HG02973 (cell line): ENCODE results near the gene CHCHD4.

Experiments used
- ATAC-seq: cut with Tn5 transposase; IDR thresholded peaks from one replicate; pipeline ENCODE4 v1.9.1; 2021; ENCODE audit warnings: moderate library complexity; ENCODE audit not compliant: unreplicated experiment

Gene CHCHD4

DNA sequence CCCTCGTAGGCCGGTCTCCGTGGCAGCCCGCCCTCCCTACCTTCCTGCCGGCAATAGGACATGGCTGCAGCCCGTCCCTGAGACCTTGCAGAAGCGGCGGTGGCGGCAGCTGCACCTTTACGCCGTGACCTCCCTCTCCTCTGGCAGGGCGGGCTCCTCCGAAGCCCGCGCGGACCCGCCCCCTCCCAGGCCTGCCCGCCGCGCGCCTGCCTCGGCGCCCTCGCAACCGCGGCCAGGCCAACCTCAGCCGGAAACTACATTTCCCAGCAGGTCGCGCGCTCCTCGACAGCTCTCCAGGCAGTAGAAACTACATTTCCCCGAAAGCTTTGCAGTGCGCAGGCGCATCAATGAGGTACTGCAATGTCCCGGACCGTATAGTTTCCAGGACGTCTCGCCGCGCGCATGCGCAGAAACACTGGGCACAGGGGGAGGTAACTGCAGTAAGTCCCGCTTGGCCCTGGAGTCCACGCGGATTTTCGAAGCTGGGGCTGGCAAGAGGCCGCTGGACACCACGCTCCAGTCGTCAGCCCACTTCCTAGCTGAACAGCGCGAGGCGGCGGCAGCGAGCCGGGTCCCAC, at the start of gene CHCHD4, which contains the start of gene TMEM43:
TSS of gene CHCHD4 (minus strand) at position 256 of the 578 bp plus-strand sequence. CDS start at position 62, 194 bp downstream.
TSS of gene TMEM43 (plus strand) at position 438 of the 578 bp plus-strand sequence. CDS start 142 bp downstream, outside the sequence.
- peak; percentile 83 for ATAC-seq

- no peak for ATAC-seq
Observed at GRCh38 chr3:14172496-14172895, 47.8 kb upstream of the CHCHD4 start.

GRCh38 chr3:14170531-14171159, 46.0 kb upstream of the CHCHD4 start:
- ATAC-seq: no peak

GRCh38 chr3:14169871-14170270, 45.2 kb upstream of the CHCHD4 start:
- ATAC-seq: no peak

- ATAC-seq: no peak
Observed at GRCh38 chr3:14169435-14169834, 44.8 kb upstream of the CHCHD4 start.

DNA sequence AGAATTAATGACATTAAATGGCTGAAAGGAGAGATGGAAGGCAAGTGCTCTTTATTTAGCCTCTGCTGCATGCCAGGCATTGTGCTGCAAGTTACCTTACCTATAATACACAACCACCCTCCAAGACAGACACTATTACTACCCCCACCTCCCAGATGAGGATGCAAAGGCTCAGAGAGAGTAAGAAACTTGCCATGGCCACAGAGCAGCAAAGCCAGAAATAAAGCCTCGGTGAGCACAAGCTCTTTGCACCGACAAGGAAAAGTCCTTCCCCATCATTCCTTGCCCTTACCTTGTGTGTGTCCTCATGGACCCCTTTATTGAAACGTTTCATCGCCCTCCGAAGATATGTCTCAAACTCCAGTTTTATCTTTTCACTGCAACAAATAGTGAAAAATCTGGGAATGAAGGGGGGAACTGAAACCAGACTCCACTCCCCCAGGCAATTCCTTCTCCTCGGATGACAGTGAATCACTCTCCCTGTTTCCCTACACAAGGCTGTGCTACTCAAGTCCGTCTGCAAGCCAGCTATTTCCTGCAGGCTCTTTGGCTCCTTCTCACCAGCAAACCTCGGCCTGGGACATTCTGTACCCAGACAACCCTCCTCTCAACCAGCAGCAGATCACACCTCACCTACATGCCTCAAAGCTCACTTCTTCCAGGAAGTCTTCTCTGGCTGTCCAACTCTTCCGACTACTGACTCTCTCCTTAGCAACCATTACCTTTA, 42.4 kb upstream of the CHCHD4 start:
- no peak for ATAC-seq

DNA sequence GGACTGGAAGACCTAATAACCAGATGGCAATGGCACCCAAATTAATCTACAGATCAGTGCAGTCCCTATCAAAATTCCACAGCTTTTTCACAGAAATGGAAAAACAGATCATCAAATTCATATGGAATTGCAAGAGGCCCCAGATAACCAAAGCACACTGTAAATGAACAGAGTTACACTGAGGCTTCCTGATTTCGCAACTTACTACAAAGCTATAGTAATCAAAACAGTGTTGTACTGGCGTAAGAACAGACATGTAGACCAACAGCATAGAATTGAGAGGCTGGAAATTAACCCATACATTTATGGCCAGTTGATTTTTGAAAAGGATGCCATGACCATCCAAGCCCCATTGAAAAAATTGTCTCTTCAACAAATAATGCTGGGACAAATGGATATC, 37.5 kb upstream of the CHCHD4 start:
- no peak for ATAC-seq

- no peak for ATAC-seq
Observed at GRCh38 chr3:14161282-14161681, 36.6 kb upstream of the CHCHD4 start.

DNA sequence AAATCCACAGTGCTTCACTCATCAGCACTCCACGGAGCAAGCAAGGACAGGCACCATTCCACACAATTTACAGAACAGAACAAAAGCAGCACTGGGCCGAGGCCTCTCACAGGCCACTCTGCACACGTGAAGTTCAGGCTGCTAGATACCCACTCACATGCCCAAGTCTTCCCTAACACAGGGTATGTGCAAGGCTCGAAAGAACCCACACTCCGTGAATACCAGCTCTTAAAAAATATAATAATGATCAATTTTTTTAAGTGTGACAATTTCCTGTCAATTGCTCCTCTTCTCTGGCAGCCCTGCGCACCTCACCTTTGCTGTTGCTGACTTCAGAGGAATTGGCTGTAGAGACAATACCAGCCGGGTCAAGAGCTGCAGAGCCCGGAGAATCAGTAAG, 34.8 kb upstream of the CHCHD4 start:
- no peak for ATAC-seq

DNA sequence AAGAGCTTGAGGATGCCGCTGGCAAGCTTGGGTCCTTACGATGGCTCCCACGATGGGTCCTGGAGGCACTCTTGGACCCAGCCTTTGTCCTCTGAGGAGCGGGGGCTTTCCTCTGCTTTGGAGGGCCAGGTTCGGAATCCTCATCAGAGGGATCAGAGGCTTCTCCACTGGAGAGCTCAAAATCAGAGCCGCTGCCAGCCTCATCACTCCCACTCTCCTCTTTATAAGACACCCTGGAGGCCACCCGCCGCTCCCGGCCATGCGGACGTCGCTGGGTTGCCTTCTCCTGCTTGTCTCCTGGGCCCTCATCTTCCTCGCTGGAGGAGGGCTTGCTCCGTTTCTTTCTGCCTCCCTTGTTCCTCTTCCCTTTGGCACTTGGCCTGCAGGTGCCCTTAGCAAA, 33.7 kb upstream of the CHCHD4 start:
- ATAC-seq: no peak

DNA sequence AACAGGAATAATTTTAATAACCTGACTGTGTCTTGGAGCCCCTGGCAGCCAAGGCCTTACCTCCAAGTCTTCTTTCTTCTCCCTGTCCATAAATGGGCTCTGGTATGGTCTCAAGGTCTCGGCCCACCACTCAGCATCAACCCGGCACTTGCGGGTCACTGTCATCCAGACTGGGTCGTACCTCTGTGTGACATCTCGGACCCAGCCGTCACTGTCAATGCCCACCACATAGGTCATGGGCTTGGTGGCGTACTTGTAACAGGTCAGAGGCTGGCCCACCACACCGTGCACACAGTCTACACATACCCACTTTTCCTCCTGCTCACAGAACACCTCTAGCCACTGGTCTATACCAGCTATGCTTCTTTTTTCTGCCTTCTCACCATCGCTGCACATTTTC, 33.3 kb upstream of the CHCHD4 start:
- no peak for ATAC-seq

- ATAC-seq: no peak
Observed at GRCh38 chr3:14156843-14157561, 32.3 kb upstream of the CHCHD4 start.

- no peak for ATAC-seq
Observed at GRCh38 chr3:14156201-14156600, 31.5 kb upstream of the CHCHD4 start.

- no peak for ATAC-seq
Observed at GRCh38 chr3:14154895-14155440, 30.3 kb upstream of the CHCHD4 start.

GRCh38 chr3:14154276-14154675, 29.6 kb upstream of the CHCHD4 start:
- ATAC-seq: no peak

DNA sequence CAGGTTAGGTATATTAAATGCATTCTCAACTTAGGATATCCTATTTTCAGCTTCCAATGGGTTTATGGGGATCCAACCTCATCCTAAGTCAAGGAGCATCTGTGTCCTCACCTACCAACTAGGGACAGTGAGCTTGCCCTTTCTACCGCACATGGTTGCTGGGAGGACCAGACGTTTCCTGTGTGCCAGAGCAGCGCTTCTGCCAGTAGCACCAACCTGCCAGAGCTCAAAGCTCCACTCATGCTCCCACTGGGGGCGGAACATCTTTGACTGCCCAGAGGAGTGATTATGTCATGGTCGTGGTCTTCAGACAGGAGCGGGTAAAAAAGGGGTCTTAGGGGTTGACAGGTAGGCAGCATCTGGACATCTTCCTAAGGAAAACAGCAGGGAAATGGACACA, 29.0 kb upstream of the CHCHD4 start:
- no peak for ATAC-seq

- ATAC-seq: no peak
Observed at GRCh38 chr3:14152963-14153355, 28.3 kb upstream of the CHCHD4 start.

DNA sequence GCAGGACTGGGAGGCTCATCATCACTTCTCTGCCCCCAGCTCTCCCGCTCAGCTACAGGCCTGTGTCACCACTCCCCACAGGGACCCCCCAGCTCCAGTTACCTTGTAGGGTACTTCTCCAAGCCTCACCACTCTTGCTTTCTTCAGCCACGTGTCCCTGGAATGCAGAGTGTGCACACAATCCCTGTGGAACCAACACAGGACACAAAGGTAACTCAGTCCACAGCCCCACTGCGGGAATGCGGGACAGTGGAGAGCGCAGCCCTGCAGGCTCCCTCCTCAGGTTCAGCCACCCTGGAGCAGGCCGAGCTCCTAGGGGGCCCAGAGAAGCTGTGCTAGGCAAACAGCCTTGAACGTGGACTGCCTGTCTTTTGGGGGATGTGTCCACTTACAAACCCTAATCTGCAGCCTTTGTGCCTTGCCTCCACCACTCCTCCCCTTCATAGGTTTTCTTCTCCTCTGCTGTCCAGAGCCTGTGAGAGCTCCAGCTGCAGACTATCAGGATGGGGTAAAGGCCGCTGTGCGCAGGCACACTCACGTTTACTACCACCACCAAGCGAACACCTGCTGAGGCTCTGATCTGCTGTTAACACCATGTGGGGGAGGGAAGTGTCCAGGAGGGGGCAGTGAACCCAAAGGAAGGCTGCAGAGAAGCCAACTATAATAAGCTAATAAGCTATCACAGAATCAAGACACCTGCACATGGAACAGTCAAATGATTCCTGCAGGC, 27.7 kb upstream of the CHCHD4 start:
- ATAC-seq: no peak

GRCh38 chr3:14151471-14152083, 26.9 kb upstream of the CHCHD4 start:
- no peak for ATAC-seq
